ENCODE measurements around the gene TFF3.

DNA sequence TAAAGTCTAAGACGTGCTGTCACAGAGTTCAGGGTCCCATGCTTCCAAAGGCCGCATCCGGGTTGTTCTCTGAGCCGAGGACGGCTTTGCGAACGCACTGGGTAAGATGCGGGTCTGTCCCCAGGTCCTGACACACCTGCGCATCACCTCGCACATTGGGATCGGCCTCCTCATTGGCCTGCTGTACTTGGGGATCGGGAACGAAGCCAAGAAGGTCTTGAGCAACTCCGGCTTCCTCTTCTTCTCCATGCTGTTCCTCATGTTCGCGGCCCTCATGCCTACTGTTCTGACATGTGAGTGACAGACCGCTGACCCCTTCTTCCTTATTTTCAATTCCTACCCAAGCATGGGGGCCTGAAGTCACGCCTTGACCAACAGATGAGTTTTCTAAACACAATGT is 25.3 kb downstream of the TFF3 start:
- TF ChIP-seq, protein P1, sequence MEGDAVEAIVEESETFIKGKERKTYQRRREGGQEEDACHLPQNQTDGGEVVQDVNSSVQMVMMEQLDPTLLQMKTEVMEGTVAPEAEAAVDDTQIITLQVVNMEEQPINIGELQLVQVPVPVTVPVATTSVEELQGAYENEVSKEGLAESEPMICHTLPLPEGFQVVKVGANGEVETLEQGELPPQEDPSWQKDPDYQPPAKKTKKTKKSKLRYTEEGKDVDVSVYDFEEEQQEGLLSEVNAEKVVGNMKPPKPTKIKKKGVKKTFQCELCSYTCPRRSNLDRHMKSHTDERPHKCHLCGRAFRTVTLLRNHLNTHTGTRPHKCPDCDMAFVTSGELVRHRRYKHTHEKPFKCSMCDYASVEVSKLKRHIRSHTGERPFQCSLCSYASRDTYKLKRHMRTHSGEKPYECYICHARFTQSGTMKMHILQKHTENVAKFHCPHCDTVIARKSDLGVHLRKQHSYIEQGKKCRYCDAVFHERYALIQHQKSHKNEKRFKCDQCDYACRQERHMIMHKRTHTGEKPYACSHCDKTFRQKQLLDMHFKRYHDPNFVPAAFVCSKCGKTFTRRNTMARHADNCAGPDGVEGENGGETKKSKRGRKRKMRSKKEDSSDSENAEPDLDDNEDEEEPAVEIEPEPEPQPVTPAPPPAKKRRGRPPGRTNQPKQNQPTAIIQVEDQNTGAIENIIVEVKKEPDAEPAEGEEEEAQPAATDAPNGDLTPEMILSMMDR (conservative IDR thresholded peaks at IDR 0.05; ENCODE audit: low read length): no peak
- no peak for TF ChIP-seq EZH2phosphoT487 (IDR thresholded peaks at IDR 0.05; ENCODE audit: borderline replicate concordance, low read depth, low read length)
